ENCODE data around the gene SND1. TPM values are rescaled to one million over a fixed set of nuclear protein-coding genes. Genes with fewer than 3 reads are reported as not detected.

The SND1 gene
- polyA plus RNA-seq, 4 donors: 142 to 159 (median 148) TPM

GRCh38 chr7:128029405-128029995 lies 377.5 kb downstream of the SND1 start:
- DNase-seq (ENCODE audit: low read depth in 4 of 4, low spot score in 3 of 4): no peak

DNA sequence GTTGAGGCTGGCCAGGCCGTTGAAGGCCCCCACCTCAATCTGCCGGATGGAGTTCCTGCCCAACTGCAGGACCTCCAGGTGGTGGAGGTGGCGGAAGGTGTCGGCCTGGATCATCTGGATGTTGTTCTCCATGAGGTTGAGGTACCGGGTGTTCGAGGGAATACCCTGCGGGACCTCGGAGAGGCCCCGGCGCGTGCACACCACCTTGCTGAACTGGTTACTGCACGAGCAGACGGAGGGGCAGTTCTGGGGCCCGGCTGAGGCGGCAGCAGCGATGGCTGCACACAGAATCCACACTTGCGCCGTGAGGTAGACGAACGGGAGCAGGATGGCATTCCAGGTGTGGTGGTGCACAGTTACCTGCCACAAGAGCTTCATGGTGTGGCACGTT lies 378.3 kb downstream of the SND1 start:
- DNase-seq (ENCODE audit: low read depth in 4 of 4, low spot score in 3 of 4): no peak

- DNase-seq (ENCODE audit: low read depth in 4 of 4, low spot score in 3 of 4): no peak
Observed at GRCh38 chr7:128030654-128031611, 378.9 kb downstream of the SND1 start, which contains the start of gene LRRC4. Gene LRRC4, minus strand, starts transcription at chr7:128031437. Its CDS starts 797 bp downstream, at chr7:128030640.

DNA sequence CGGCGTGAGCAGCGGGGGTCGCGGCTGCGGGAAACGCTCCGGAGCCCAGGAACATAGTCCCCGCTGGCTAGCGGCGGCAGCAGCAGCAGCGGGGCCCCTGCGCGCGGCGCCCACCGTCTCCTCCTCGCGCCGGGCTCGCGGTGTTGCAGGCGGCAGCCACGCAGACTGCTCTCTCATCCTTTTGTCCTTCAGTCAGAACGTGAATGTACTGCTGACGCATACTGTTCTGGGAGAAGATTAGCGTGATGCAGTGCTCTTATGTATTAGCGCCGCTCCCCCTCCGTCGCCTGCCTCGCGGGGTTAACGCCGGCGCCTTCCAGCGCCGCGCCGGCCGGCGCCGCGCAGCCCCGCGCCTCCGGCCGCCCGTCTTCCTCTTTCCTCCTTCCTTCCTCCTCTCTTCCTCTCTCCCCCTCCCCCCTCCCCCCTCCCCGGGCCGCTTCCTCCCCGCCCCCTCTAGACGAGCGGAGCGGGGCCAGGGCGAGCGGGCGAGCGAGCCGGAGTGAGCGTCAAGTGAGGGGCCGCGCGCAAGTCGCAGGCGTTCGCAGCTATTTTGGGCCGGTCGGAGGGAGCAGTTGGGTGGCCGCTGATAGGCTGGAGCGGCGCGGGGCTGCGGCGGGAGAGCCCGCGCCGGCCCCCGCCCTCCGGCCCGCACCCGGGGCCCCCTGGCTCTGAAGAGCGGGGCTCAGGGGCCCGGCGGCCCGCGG lies 380.1 kb downstream of the SND1 start:
- no peak for DNase-seq (ENCODE audit: low read depth in 4 of 4, low spot score in 3 of 4)

- no peak for DNase-seq (ENCODE audit: low read depth in 4 of 4, low spot score in 3 of 4)
Observed at GRCh38 chr7:128032605-128033235, 380.7 kb downstream of the SND1 start.

DNA sequence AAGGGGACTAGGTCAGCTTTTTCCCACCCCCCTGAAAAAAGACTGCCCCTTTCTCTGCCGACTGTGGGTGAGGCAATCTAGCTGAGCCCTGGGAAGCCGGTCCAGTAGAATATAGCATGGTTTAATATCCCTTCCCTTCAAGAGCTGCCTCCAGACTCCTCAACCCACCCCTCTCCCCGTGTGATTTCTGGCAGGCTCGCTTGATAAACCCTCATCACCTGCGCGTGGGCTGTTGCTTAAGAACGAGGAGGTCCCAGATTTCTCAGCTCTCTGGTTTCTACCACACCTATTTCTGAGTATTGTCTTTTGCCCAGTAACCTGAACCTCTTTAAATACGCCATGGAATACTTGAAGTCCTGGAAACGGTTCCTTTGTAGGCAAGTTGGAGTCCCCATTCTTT lies 381.3 kb downstream of the SND1 start:
- DNase-seq (ENCODE audit: low read depth in 4 of 4, low spot score in 3 of 4): no peak

GRCh38 chr7:128034825-128035224 lies 382.8 kb downstream of the SND1 start:
- DNase-seq (ENCODE audit: low read depth in 4 of 4, low spot score in 3 of 4): no peak

GRCh38 chr7:128035712-128036111 lies 383.7 kb downstream of the SND1 start:
- DNase-seq (ENCODE audit: low read depth in 4 of 4, low spot score in 3 of 4): no peak

- no peak for DNase-seq (ENCODE audit: low read depth in 4 of 4, low spot score in 3 of 4)
Observed at GRCh38 chr7:128036226-128036940, 384.4 kb downstream of the SND1 start.

DNA sequence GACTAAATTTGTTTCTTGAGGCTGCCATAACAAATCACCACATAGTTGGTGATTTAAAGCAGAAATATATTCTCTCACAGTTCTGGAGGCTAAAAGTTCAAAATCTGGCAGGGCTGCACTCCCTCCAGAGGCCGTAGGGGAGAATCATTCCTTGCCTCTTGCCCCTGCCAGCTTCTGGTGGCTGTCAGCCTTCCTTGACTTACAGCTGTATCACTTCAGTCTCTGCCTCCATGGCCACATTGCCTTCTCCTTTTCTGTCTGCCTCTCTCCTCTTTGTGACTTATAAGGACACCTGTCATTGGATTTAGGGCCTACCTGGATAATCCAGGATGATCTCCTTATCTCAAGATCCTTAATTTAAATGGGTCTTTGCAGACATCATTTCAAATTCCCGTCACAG lies 385.1 kb downstream of the SND1 start:
- DNase-seq (ENCODE audit: low read depth in 4 of 4, low spot score in 3 of 4): no peak

DNA sequence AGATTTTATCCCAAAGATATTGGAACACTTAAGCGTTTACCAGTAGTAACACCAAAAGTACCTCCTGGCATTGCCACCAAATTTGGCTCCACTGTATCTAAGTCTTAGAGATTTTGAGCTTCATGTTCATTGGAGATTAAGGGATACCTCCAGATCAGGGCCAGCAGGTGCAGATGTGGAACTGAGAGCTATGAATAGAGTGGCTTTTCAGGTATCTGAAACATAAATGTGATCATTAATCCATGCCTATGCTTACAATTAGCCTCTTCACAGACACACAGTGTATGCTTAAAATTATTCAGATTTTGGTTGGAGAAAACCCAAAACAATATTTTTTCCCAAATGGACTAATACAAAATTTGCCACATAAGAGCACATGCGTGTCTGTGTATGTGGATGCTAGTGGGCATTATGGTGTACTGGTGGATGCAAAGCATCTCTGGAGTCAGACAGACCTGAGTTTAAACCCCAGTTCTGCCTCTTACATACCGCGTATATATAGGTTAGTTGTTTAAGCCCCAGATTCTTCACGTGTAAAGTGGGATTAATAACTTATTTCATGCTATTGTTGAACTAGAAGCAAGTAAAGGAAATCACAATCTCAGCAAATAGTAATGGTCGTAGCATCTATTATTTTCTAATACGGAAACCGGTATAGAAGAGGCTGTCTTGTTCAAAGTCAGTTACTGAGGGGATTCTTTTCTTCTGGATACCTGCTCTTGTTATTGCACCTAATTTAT lies 386.1 kb downstream of the SND1 start:
- no peak for DNase-seq (ENCODE audit: low read depth in 4 of 4, low spot score in 3 of 4)

DNA sequence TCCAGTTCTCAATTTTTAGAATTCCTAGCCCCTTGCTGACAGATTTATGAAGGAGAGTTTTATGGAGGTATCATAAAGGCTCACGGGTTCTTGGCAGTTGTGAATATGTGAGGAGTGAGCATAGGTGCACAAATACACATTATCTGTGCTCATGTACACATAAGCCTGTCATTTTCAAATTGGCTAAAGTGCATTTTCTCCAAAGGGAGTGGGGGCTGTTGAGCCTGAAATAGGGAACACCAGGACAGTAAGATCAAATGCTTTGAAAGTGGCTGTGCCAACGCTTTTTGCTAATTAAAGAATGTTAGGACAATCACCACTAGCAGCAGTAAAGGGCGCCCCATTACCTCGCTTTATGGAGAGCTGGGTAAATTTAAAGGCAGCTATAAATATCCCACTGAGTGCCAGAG lies 387.6 kb downstream of the SND1 start:
- DNase-seq (ENCODE audit: low read depth in 4 of 4, low spot score in 3 of 4): no peak

DNA sequence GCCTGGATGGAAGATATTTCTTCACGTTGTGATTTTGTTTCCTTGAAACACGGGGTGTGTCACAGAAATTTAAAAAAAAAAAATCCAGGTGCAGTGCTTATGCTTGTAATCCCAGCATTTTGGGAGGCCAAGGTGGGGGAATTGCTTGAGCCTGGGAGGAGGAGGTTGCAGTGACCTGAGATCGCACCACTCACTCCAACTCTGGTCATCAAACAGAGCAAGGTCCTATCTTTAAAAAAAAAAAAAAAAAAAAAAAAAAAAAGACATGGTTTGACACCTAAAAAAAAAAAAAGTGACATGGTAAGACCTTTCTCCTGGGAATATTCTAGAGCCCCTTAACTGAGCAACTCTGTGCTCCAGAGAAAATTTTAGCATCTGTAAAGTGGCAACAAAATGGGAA lies 388.2 kb downstream of the SND1 start:
- DNase-seq (ENCODE audit: low read depth in 4 of 4, low spot score in 3 of 4): no peak

GRCh38 chr7:128041203-128041602 lies 389.2 kb downstream of the SND1 start:
- DNase-seq (ENCODE audit: low read depth in 4 of 4, low spot score in 3 of 4): no peak

GRCh38 chr7:128042012-128042411 lies 390.0 kb downstream of the SND1 start:
- no peak for DNase-seq (ENCODE audit: low read depth in 4 of 4, low spot score in 3 of 4)

- DNase-seq (ENCODE audit: low read depth in 4 of 4, low spot score in 3 of 4): no peak
Observed at GRCh38 chr7:128044064-128044463, 392.1 kb downstream of the SND1 start.

DNA sequence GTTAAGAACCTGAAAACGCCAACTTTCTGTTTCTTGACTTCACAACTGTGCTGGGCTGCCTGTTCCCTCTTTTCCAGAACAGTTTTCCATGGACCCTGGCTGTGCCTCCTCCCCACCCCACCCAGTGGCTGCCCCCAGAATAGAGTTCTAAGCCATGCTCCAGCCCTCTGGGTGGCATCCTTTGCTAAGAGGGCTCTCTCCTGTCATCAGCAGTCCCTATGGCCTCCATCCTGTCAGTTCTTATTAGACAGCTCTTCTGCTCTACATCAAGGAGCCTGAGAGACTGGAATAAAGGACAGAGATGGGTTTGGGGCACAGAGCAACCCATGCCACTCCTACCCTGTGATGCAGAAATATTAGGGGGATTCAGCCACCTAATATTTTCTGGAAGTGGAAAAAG lies 393.2 kb downstream of the SND1 start:
- DNase-seq (ENCODE audit: low read depth in 4 of 4, low spot score in 3 of 4): no peak

GRCh38 chr7:128045766-128046165 lies 393.8 kb downstream of the SND1 start:
- no peak for DNase-seq (ENCODE audit: low read depth in 4 of 4, low spot score in 3 of 4)

- no peak for DNase-seq (ENCODE audit: low read depth in 4 of 4, low spot score in 3 of 4)
Observed at GRCh38 chr7:128052404-128052803, 400.4 kb downstream of the SND1 start.

DNA sequence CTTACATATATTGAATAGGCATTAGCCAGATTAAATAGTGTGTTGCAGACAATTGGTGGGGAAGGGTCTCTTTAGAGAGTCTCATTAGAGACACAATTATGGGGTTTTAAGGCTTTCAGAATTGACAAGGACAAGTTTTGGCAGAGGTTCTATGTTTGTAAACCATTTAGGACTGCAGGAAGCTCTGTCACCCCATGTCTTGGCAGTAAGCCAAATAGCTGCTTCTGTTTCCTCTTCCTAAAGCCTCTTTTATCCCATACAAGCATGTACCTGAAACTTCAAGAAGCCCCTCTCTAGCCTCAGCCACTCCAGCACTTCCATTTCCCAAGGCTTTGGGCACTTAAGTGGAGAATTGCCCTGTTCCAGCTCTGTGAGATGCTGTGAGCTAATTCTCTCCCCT lies 401.0 kb downstream of the SND1 start:
- DNase-seq (ENCODE audit: low read depth in 4 of 4, low spot score in 3 of 4): no peak

Measured in right renal pelvis (tissue), 4 donors.